Fibroblast of skin of left biceps (primary cell): ENCODE results near the gene LRG1.
"Not testable (repeated sequence)": the region's sequence is repeated elsewhere in the genome, so short reads cannot be mapped to it uniquely, and the experiment has no call there.

Source experiments
- DNase-seq, 2 experiments: peaks; one replicate each; pipeline ENCODE4 v3.0.0-alpha.2; 2013; ENCODE audit warnings: low read depth in 2 of 2

The LRG1 gene

GRCh38 chr19:4576016-4576933 lies 36.4 kb upstream of the LRG1 start:
- no peak for DNase-seq

- peak; percentile 96 to 97 for DNase-seq
Observed at GRCh38 chr19:4575267-4576015, 35.6 kb upstream of the LRG1 start.

- DNase-seq = no peak
Observed at GRCh38 chr19:4573682-4574081, 33.8 kb upstream of the LRG1 start.

- DNase-seq = no peak
Observed at GRCh38 chr19:4571305-4571917, 31.6 kb upstream of the LRG1 start.

GRCh38 chr19:4570916-4571304 lies 31.1 kb upstream of the LRG1 start:
- no peak for DNase-seq

- DNase-seq = no peak
Observed at GRCh38 chr19:4570402-4570801, 30.6 kb upstream of the LRG1 start.

GRCh38 chr19:4568886-4569285 lies 29.1 kb upstream of the LRG1 start:
- no peak for DNase-seq

- DNase-seq = no peak
Observed at GRCh38 chr19:4567584-4568071, 27.8 kb upstream of the LRG1 start.

GRCh38 chr19:4566402-4567051 lies 26.7 kb upstream of the LRG1 start:
- no peak for DNase-seq

- not testable (repeated sequence) for DNase-seq
Observed at GRCh38 chr19:4563562-4563961, 23.7 kb upstream of the LRG1 start.

- DNase-seq = not testable (repeated sequence)
Observed at GRCh38 chr19:4562085-4562484, 22.2 kb upstream of the LRG1 start.

- no peak for DNase-seq
Observed at GRCh38 chr19:4559569-4559968, 19.7 kb upstream of the LRG1 start, which contains the start of gene SEMA6B. TSS of gene SEMA6B (minus strand) at chr19:4559684. CDS start at chr19:4558457, 1,227 bp downstream.

- DNase-seq = no peak
Observed at GRCh38 chr19:4557971-4558941, 18.4 kb upstream of the LRG1 start.

- DNase-seq = no peak
Observed at GRCh38 chr19:4557144-4557970, 17.5 kb upstream of the LRG1 start.

- no peak for DNase-seq
Observed at GRCh38 chr19:4556597-4557127, 16.8 kb upstream of the LRG1 start.

- no peak for DNase-seq
Observed at GRCh38 chr19:4555657-4556561, 16.1 kb upstream of the LRG1 start.

GRCh38 chr19:4554717-4555116 lies 14.9 kb upstream of the LRG1 start:
- no peak for DNase-seq

GRCh38 chr19:4553775-4554174 lies 13.9 kb upstream of the LRG1 start:
- DNase-seq = no peak
